Peyer's patch (tissue), 4 donors: Measurements from ENCODE around the gene LOC101059915.

Source experiments
- DNase-seq, 3 donors: peaks; one replicate each; pipeline ENCODE4 v3.0.0-alpha.2; 2017 to 2019
- H3K27ac ChIP-seq, 4 donors: fragments of 200-600 bp; sonication (generic); one replicate each; pipeline ENCODE4 v1.5.1; 2016 to 2019
- H3K27me3 ChIP-seq, 2 donors: fragments of 200-600 bp; sonication (generic); one replicate each; pipeline ENCODE4 v1.5.1; 2019
- H3K36me3 ChIP-seq, 3 donors: fragments of 200-600 bp; sonication (generic); one replicate each; pipeline ENCODE4 v1.5.1; 2016 to 2019
- H3K4me1 ChIP-seq, 4 donors: fragments of 200-600 bp; sonication (generic); one replicate each; pipeline ENCODE4 v1.5.1; 2016 to 2019
- H3K4me3 ChIP-seq, 4 donors: fragments of 200-600 bp; sonication (generic); 1 replicate in 3 of 4; 2 replicates in 1 of 4; pipeline ENCODE4 v1.5.1; 2016 to 2019; ENCODE audit warnings: mild to moderate bottlenecking in 1 of 4
- H3K9me3 ChIP-seq, 4 donors: fragments of 200-600 bp; sonication (generic); one replicate each; pipeline ENCODE4 v1.5.1; 2016 to 2019; ENCODE audit warnings: mild to moderate bottlenecking in 1 of 4
- CTCF ChIP-seq, 6 experiments: fragments of 450-650 bp in 4 of 6; fragments of 200-600 bp in 2 of 6; sonication (generic) in 1 of 6; IDR thresholded peaks; one replicate each; pipeline ENCODE4 v1.5.1; 2017 to 2019; ENCODE audit warnings: antibody characterized with exemption in 6 of 6, mild to moderate bottlenecking in 3 of 6, moderate library complexity in 1 of 6
- POLR2A ChIP-seq, 2 donors: fragments of 450-650 bp; IDR thresholded peaks; one replicate each; pipeline ENCODE4 v1.5.1; 2017; ENCODE audit warnings: antibody characterized with exemption in 2 of 2, mild to moderate bottlenecking in 2 of 2, moderate library complexity in 2 of 2

LOC101059915 gene

DNA sequence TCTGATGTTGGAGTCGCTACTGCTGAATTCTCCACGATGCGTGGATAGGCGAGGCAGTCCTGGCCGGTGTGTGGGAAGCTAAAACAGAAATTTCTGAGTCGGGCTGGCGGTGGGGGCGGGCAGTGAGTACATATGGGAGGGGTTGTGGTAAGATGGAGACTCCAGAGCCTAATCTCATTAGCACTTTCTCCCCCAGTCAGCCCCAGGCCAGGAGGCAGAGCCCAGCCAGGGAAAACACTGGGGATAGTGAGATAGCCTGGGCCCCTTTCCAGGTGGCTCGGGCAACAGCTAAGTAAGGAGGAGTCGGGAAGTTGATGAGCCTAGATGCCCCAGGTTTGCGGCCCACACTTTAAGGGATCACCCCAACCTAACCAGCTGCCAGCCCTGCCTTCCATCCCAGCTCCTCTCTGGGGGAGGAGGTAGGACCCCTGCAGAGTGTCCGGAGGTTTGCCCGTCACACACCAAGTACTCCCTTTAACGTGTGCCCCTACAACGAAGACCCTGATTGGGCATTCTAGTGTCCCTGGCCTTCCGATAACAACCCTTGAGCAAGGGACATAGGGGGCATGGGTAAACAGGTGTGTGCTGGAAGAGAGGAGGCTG, 2.4 kb upstream of the LOC101059915 start:
- Histone ChIP-seq H3K9me3 (no peaks in the 10 kb centered on the region), H3K27me3 (no peaks in the 10 kb centered on the region), H3K4me1 (no peaks in the 10 kb centered on the region), H3K4me3 (no peak overlapping the region), H3K27ac (no peak overlapping the region), H3K36me3 (no peaks in the 10 kb centered on the region)
- TF ChIP-seq CTCF (IDR thresholded peaks at IDR 0.05) (no peak), POLR2A (IDR thresholded peaks at IDR 0.05) (no peak)
- no peak for DNase-seq

- Histone ChIP-seq H3K27me3 (no peaks in the 10 kb centered on the region), H3K27ac (no peak overlapping the region), H3K4me1 (no peaks in the 10 kb centered on the region), H3K4me3 (no peak overlapping the region), H3K9me3 (no peaks in the 10 kb centered on the region), H3K36me3 (no peaks in the 10 kb centered on the region)
- no peak for DNase-seq
- TF ChIP-seq POLR2A (IDR thresholded peaks at IDR 0.05) = no peak
- no peak for TF ChIP-seq CTCF (IDR thresholded peaks at IDR 0.05)
Measured at GRCh38 chrX:71665747-71666146, 1.6 kb upstream of the LOC101059915 start.

DNA sequence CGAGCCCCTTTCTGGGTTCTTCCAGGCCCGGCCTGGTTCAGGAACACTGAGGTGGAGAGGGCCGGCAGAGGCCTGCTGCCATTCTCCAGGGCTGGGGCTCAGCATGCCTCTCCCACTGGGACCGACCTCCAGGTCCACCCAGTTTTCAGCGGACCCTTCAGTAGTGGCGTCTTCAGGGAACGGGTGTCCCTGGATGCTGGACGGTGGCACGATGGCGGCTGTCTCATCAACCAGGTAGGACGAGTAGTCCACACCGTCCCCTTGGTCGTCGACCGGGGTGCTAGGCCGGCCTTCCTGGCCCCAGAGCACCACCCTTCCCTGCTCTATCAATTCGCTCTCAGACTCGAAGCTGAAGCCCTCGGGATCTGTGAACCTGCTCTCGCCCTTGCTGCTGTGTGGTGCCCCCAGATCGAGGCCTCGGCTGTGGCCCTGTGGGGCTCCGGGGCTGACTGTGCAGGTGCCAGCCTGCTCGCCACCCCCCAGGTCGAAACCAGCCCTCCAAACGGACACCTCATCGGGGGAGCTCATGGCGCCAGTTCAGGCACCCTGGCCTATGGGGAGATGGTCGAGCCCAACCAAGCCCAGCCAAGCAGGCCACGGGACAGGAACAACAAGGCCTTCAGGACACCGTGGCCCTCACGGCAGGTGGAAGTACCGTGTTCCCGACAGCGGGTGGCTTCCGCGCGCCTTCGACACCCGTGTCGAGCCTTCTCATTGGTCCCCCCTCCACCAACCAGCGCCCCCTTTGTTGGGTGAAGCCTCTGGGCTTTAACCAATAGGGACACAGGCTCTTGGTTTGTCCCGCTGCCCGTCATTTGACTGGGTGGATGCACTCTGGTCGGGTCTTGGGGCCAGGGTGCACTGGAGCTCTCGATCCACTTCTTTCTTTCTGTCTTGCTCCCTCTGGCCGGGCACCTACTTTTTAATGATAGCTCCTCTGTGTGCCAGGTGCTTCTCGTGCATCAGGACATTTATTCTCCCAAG, 814 bp upstream of the LOC101059915 start:
- Histone ChIP-seq H3K27ac (no peak overlapping the region), H3K9me3 (no peaks in the 10 kb centered on the region), H3K4me1 (no peaks in the 10 kb centered on the region), H3K36me3 (no peaks in the 10 kb centered on the region), H3K27me3 (no peaks in the 10 kb centered on the region), H3K4me3 (no peak overlapping the region)
- DNase-seq = no peak
- TF ChIP-seq POLR2A (IDR thresholded peaks at IDR 0.05) = no peak
- no peak for TF ChIP-seq CTCF (IDR thresholded peaks at IDR 0.05)

DNA sequence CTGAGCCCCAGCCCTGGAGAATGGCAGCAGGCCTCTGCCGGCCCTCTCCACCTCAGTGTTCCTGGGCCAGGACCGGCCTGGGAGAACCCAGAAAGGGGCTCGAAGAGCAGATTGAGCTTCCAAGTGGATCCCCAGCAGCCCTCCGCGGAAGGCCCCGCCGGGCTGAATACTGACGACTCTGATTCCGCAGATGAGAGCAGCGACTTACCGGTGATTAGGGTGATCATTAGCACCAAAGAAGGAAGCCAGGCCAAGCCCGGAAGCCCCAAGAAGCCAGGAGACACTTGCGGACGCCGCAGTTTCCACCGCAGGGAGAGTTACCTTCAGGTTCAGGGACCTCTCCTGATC, 876 bp downstream of the LOC101059915 start:
- Histone ChIP-seq H3K9me3 (no peaks in the 10 kb centered on the region), H3K27me3 (no peaks in the 10 kb centered on the region), H3K4me3 (no peak overlapping the region), H3K4me1 (no peaks in the 10 kb centered on the region), H3K27ac (no peak overlapping the region), H3K36me3 (no peaks in the 10 kb centered on the region)
- TF ChIP-seq CTCF (IDR thresholded peaks at IDR 0.05) = no peak
- TF ChIP-seq POLR2A (IDR thresholded peaks at IDR 0.05) = no peak
- DNase-seq = no peak

DNA sequence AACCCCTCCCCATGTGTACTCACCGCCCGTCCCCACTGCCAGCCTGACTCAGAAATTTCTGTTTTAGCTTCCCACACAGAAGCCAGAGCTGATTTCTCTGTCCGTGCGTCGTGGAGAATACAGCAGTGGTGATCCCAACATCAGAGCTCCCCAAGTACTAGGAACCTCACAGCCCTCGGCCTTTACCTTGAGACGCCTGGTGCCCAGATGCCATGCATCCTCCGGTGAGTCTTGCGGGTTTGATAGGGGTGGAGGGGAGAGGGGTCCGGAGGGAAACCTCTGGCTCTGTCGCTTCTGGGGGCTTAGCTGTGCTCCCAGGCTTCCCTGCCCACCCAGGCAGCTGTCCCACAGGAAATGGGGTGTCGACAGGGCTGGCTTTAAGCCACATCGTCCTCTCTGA, 2.1 kb downstream of the LOC101059915 start:
- Histone ChIP-seq H3K9me3 (no peaks in the 10 kb centered on the region), H3K27ac (no peak overlapping the region), H3K36me3 (no peaks in the 10 kb centered on the region), H3K4me1 (no peaks in the 10 kb centered on the region), H3K27me3 (no peaks in the 10 kb centered on the region), H3K4me3 (no peak overlapping the region)
- no peak for TF ChIP-seq POLR2A (IDR thresholded peaks at IDR 0.05)
- TF ChIP-seq CTCF (IDR thresholded peaks at IDR 0.05) = no peak
- no peak for DNase-seq
